HepG2 (cell line): ENCODE measurements around the gene PPAT. TPM values are rescaled to one million over a fixed set of nuclear protein-coding genes. Genes with fewer than 3 reads are reported as not detected.

Experiments used
- BRD4 ChIP-seq: sonication (generic); formaldehyde crosslinking; IDR thresholded peaks from 2 replicates; pipeline ENCODE4 v1.4.0; 2020; ENCODE audit warnings: missing genetic modification reagents
- CREB1 ChIP-seq, 2 experiments: fragments of 450-650 bp in 1 of 2; IDR thresholded peaks; 2 replicates each; pipeline ENCODE4 v1.6.1; 2016 to 2017; ENCODE audit warnings: control low read depth in 1 of 2, mild to moderate bottlenecking in 1 of 2, missing compliant biosample characterization in 1 of 2, missing genetic modification characterization in 1 of 2
- FOXO1 ChIP-seq: sonication (generic); formaldehyde crosslinking; IDR thresholded peaks from 2 replicates; pipeline ENCODE4 v1.4.0; 2020; ENCODE audit warnings: missing genetic modification reagents
- MZF1 ChIP-seq: sonication (generic); formaldehyde crosslinking; IDR thresholded peaks from 2 replicates; pipeline ENCODE4 v1.8.1; 2023; ENCODE audit warnings: mild to moderate bottlenecking, missing genetic modification reagents, borderline replicate concordance
- TBP ChIP-seq: sonication (generic); formaldehyde crosslinking; IDR thresholded peaks from 2 replicates; pipeline ENCODE4 v1.5.0; 2020; ENCODE audit warnings: missing genetic modification reagents
- THAP11 ChIP-seq: IDR thresholded peaks from 2 replicates; pipeline ENCODE4 v1.6.1; 2016; ENCODE audit warnings: missing biosample characterization, missing genetic modification reagents
- polyA plus RNA-seq, 8 experiments: library from polyadenylated mRNA; depleted of rRNA in 3 of 8; stranded (reverse) in 7 of 8; unstranded in 1 of 8; fragments of >200 nt; fragmentation: Illumina TruSeq in 4 of 8; extraction: Trizol in 4 of 8; gene quantifications; 2 replicates each; pipeline versions ENCODE4 v1.2.1 to v1.2.3, GENCODE V29; 2011 to 2016; ENCODE audit warnings: low read depth in 4 of 8, missing spikeins in 1 of 8, mixed read lengths in 1 of 8; ENCODE audit not compliant: insufficient read depth in 1 of 8
- total RNA-seq, 5 experiments: library from RNA; depleted of rRNA; stranded (reverse); fragments of >200 nt; fragmentation: Illumina TruSeq; extraction: Trizol; gene quantifications; 2 replicates each; pipeline ENCODE4 v1.2.3, GENCODE V29; 2016; ENCODE audit warnings: low read depth in 1 of 5
- TF ChIP-seq, protein P1 (sequence below): sonication (generic); formaldehyde crosslinking; IDR thresholded peaks from 2 replicates; pipeline ENCODE4 v1.5.1; 2020; ENCODE audit warnings: mild to moderate bottlenecking, missing genetic modification reagents, borderline replicate concordance
- TF ChIP-seq, protein P2 (sequence below): sonication (generic); formaldehyde crosslinking; IDR thresholded peaks from one replicate; pipeline ENCODE4 v1.5.1; 2020; ENCODE audit warnings: mild to moderate bottlenecking, missing genetic modification reagents; ENCODE audit errors: not compliant biosample characterization
- TF ChIP-seq, protein P3 (sequence below): sonication (generic); formaldehyde crosslinking; IDR thresholded peaks from 2 replicates; pipeline ENCODE4 v1.4.0; 2020; ENCODE audit warnings: missing genetic modification reagents
- TF ChIP-seq, protein P4 (sequence below): sonication (generic); formaldehyde crosslinking; IDR thresholded peaks from 2 replicates; pipeline ENCODE4 v1.4.0; 2020; ENCODE audit warnings: missing genetic modification reagents

PPAT gene
- total and polyA plus RNA-seq, 2 of the 13 experiments (the other 11 are each of a cell fraction or from before 2014, with no cell fraction given): 16.9 to 62.6 TPM

DNA sequence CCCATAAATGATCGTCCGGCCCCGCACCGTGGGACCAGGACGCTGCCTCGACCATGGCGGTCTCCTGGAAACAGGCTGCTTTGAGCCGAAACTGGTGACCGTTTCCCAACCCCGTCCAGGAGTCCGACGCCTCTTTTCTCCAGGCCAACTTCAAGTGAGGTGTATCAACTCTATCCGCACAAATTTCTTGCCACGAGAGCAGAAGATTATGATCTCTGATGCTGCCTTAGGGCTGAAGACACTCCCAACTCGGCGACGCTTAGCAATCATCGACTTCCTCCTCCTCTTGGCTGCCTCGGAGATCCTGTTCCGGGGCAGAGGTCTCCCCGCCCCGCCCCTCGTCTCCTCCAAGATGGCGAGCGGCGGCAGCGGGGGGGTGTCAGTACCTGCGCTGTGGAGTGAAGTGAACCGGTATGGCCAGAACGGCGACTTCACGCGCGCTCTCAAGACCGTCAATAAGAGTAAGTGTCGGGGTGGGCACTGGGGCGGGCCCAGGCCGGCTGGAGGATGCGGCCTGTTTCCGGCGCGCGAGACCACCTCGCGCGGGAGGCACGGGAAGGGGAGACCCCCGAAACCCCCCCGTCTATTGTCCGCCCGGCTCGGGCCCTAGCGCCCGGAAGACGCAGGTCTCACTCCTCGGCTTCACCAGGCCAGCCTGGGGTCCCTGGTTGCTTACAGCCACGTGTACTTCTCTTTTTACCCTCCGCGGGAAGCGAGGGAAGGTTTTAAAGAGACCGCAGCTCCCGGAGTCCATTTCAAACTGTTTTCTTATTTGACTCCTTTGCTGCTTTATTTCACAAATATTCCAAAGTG lies 32.1 kb upstream of the PPAT start, which contains the start of gene SRP72 (continued):
- TF ChIP-seq, protein P1, sequence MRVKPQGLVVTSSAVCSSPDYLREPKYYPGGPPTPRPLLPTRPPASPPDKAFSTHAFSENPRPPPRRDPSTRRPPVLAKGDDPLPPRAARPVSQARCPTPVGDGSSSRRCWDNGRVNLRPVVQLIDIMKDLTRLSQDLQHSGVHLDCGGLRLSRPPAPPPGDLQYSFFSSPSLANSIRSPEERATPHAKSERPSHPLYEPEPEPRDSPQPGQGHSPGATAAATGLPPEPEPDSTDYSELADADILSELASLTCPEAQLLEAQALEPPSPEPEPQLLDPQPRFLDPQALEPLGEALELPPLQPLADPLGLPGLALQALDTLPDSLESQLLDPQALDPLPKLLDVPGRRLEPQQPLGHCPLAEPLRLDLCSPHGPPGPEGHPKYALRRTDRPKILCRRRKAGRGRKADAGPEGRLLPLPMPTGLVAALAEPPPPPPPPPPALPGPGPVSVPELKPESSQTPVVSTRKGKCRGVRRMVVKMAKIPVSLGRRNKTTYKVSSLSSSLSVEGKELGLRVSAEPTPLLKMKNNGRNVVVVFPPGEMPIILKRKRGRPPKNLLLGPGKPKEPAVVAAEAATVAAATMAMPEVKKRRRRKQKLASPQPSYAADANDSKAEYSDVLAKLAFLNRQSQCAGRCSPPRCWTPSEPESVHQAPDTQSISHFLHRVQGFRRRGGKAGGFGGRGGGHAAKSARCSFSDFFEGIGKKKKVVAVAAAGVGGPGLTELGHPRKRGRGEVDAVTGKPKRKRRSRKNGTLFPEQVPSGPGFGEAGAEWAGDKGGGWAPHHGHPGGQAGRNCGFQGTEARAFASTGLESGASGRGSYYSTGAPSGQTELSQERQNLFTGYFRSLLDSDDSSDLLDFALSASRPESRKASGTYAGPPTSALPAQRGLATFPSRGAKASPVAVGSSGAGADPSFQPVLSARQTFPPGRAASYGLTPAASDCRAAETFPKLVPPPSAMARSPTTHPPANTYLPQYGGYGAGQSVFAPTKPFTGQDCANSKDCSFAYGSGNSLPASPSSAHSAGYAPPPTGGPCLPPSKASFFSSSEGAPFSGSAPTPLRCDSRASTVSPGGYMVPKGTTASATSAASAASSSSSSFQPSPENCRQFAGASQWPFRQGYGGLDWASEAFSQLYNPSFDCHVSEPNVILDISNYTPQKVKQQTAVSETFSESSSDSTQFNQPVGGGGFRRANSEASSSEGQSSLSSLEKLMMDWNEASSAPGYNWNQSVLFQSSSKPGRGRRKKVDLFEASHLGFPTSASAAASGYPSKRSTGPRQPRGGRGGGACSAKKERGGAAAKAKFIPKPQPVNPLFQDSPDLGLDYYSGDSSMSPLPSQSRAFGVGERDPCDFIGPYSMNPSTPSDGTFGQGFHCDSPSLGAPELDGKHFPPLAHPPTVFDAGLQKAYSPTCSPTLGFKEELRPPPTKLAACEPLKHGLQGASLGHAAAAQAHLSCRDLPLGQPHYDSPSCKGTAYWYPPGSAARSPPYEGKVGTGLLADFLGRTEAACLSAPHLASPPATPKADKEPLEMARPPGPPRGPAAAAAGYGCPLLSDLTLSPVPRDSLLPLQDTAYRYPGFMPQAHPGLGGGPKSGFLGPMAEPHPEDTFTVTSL (CRISPR knock-in tag): no peak
- peak; percentile 87 for TF ChIP-seq THAP11 (CRISPR knock-in tag)
- TF ChIP-seq CREB1 (IDR thresholded peaks at IDR 0.05): 0 out of 2 replicates have a peak, but pooled peaks have one; percentile 23
- no peak for TF ChIP-seq CREB1 (CRISPR knock-in tag; IDR thresholded peaks at IDR 0.05)
- TF ChIP-seq MZF1 (CRISPR knock-in tag): no peak
- no peak for TF ChIP-seq BRD4 (CRISPR knock-in tag)
- TF ChIP-seq, protein P2, sequence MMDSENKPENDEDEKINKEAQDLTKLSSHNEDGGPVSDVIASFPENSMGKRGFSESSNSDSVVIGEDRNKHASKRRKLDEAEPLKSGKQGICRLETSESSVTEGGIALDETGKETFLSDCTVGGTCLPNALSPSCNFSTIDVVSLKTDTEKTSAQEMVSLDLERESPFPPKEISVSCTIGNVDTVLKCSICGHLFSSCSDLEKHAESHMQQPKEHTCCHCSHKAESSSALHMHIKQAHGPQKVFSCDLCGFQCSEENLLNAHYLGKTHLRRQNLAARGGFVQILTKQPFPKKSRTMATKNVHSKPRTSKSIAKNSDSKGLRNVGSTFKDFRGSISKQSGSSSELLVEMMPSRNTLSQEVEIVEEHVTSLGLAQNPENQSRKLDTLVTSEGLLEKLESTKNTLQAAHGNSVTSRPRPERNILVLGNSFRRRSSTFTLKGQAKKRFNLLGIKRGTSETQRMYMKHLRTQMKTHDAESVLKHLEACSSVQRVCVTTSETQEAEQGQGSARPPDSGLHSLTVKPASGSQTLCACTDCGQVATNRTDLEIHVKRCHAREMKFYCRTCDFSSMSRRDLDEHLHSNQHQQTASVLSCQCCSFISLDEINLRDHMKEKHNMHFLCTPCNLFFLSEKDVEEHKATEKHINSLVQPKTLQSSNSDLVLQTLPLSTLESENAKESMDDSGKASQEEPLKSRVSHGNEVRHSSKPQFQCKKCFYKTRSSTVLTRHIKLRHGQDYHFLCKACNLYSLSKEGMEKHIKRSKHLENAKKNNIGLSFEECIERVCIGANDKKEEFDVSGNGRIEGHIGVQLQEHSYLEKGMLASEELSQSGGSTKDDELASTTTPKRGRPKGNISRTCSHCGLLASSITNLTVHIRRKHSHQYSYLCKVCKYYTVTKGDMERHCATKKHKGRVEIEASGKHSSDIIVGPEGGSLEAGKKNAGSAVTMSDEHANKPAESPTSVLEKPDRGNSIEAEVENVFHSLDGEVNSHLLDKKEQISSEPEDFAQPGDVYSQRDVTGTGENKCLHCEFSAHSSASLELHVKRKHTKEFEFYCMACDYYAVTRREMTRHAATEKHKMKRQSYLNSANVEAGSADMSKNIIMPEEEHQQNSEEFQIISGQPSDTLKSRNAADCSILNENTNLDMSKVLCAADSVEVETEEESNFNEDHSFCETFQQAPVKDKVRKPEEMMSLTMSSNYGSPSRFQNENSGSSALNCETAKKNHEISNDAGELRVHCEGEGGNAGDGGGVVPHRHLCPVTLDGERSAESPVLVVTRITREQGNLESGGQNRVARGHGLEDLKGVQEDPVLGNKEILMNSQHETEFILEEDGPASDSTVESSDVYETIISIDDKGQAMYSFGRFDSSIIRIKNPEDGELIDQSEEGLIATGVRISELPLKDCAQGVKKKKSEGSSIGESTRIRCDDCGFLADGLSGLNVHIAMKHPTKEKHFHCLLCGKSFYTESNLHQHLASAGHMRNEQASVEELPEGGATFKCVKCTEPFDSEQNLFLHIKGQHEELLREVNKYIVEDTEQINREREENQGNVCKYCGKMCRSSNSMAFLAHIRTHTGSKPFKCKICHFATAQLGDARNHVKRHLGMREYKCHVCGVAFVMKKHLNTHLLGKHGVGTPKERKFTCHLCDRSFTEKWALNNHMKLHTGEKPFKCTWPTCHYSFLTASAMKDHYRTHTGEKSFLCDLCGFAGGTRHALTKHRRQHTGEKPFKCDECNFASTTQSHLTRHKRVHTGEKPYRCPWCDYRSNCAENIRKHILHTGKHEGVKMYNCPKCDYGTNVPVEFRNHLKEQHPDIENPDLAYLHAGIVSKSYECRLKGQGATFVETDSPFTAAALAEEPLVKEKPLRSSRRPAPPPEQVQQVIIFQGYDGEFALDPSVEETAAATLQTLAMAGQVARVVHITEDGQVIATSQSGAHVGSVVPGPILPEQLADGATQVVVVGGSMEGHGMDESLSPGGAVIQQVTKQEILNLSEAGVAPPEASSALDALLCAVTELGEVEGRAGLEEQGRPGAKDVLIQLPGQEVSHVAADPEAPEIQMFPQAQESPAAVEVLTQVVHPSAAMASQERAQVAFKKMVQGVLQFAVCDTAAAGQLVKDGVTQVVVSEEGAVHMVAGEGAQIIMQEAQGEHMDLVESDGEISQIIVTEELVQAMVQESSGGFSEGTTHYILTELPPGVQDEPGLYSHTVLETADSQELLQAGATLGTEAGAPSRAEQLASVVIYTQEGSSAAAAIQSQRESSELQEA (CRISPR knock-in tag): peak; percentile 83
- TF ChIP-seq, protein P3, sequence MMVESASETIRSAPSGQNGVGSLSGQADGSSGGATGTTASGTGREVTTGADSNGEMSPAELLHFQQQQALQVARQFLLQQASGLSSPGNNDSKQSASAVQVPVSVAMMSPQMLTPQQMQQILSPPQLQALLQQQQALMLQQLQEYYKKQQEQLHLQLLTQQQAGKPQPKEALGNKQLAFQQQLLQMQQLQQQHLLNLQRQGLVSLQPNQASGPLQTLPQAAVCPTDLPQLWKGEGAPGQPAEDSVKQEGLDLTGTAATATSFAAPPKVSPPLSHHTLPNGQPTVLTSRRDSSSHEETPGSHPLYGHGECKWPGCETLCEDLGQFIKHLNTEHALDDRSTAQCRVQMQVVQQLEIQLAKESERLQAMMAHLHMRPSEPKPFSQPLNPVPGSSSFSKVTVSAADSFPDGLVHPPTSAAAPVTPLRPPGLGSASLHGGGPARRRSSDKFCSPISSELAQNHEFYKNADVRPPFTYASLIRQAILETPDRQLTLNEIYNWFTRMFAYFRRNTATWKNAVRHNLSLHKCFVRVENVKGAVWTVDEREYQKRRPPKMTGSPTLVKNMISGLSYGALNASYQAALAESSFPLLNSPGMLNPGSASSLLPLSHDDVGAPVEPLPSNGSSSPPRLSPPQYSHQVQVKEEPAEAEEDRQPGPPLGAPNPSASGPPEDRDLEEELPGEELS (CRISPR knock-in tag): no peak
- no peak for TF ChIP-seq FOXO1 (CRISPR knock-in tag)
- no peak for TF ChIP-seq TBP (CRISPR knock-in tag)
- TF ChIP-seq, protein P4, sequence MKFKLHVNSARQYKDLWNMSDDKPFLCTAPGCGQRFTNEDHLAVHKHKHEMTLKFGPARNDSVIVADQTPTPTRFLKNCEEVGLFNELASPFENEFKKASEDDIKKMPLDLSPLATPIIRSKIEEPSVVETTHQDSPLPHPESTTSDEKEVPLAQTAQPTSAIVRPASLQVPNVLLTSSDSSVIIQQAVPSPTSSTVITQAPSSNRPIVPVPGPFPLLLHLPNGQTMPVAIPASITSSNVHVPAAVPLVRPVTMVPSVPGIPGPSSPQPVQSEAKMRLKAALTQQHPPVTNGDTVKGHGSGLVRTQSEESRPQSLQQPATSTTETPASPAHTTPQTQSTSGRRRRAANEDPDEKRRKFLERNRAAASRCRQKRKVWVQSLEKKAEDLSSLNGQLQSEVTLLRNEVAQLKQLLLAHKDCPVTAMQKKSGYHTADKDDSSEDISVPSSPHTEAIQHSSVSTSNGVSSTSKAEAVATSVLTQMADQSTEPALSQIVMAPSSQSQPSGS (CRISPR knock-in tag): no peak
